Sigmoid colon (tissue), 7 donors: Measurements from ENCODE around the gene MAST2. TPM values are rescaled to one million over a fixed set of nuclear protein-coding genes. Genes with fewer than 3 reads are reported as not detected.
"Not testable (repeated sequence)": the region's sequence is repeated elsewhere in the genome, so short reads cannot be mapped to it uniquely, and the experiment has no call there.

Source experiments
- DNase-seq: peaks from one replicate; pipeline ENCODE4 v3.0.0-alpha.2; 2019
- H3K27ac ChIP-seq, 4 donors: fragments of 200-600 bp; sonication (generic); one replicate each; pipeline ENCODE4 v1.5.1; 2016 to 2019; ENCODE audit warnings: mild to moderate bottlenecking in 1 of 4
- H3K27me3 ChIP-seq, 3 donors: fragments of 200-600 bp; sonication (generic); one replicate each; pipeline ENCODE4 v1.5.1; 2019; ENCODE audit warnings: mild to moderate bottlenecking in 1 of 3
- H3K36me3 ChIP-seq, 4 donors: fragments of 200-600 bp; sonication (generic); one replicate each; pipeline ENCODE4 v1.5.1; 2016 to 2019
- H3K4me1 ChIP-seq, 4 donors: fragments of 200-600 bp; sonication (generic); one replicate each; pipeline ENCODE4 v1.5.1; 2017 to 2019
- H3K4me3 ChIP-seq, 4 donors: fragments of 200-600 bp; sonication (generic); one replicate each; pipeline ENCODE4 v1.5.1; 2017 to 2019; ENCODE audit warnings: mild to moderate bottlenecking in 2 of 4, moderate library complexity in 1 of 4
- H3K9me3 ChIP-seq, 4 donors: fragments of 200-600 bp in 3 of 4; sonication (generic) in 3 of 4; one replicate each; pipeline versions ENCODE4 v1.5.1 to v1.6.1; 2013 to 2019
- CTCF ChIP-seq, 4 experiments: fragments of 450-650 bp in 3 of 4; fragments of 200-600 bp in 1 of 4; IDR thresholded peaks; one replicate each; pipeline ENCODE4 v1.5.1; 2016 to 2019; ENCODE audit warnings: antibody characterized with exemption in 4 of 4, mild to moderate bottlenecking in 3 of 4, moderate library complexity in 2 of 4
- EP300 ChIP-seq, 4 donors: sonication (generic); formaldehyde crosslinking; IDR thresholded peaks; one replicate each; pipeline ENCODE4 v1.6.1; 2017; ENCODE audit warnings: antibody characterized with exemption in 4 of 4
- POLR2A ChIP-seq, 2 donors: fragments of 450-650 bp; IDR thresholded peaks; one replicate each; pipeline ENCODE4 v1.6.1; 2016; ENCODE audit warnings: antibody characterized with exemption in 2 of 2, mild to moderate bottlenecking in 2 of 2, moderate library complexity in 2 of 2
- POLR2AphosphoS5 ChIP-seq, 4 donors: sonication (generic); formaldehyde crosslinking; IDR thresholded peaks; one replicate each; pipeline ENCODE4 v1.6.1; 2017; ENCODE audit warnings: antibody characterized with exemption in 4 of 4
- WGBS, 2 donors: extraction: QIAGEN DNeasy Blood & Tissue Kit; methylation state at CpG; one replicate each; pipeline ENCODE4 v1.1.7; 2013; 5-methylcytosine and 5-hydroxymethylcytosine counted together
- intact Hi-C: fragments of 100-400 bp; cut with DNase I; formaldehyde crosslinking; loops from one replicate; pipeline ENCODE4 v1.15.1; 2023
- polyA plus RNA-seq, 3 donors: library from polyadenylated mRNA; stranded (reverse); fragments of 200-250 nt; gene quantifications; one replicate each; pipeline ENCODE4 v1.2.3, GENCODE V29; 2013
- total RNA-seq, 4 donors: library from RNA; depleted of rRNA; stranded (reverse); fragments of >200 nt; gene quantifications; one replicate each; pipeline ENCODE4 v1.1.0, GENCODE V29; 2016
- donor health status: healthy with polysubstance abuse.
- donor health status: Bipolar disorder and iron deficiency.
- donor health status: healthy.

MAST2 gene
- total and polyA plus RNA-seq, 7 donors: 19.3 to 54.0 (median 32.0) TPM

- Histone ChIP-seq H3K9me3 (no peaks in the 10 kb centered on the region), H3K27me3 (no peaks in the 10 kb centered on the region), H3K4me1 (no peaks in the 10 kb centered on the region), H3K4me3 (no peak overlapping the region), H3K27ac (no peak overlapping the region), H3K36me3 (peaks cover 0 to 22% (median 8%) of the 10 kb centered on the region in 4 donors)
- intact Hi-C loops: no loop called here
- DNase-seq: no peak
- TF ChIP-seq EP300 (IDR thresholded peaks at IDR 0.05): no peak
- TF ChIP-seq CTCF (IDR thresholded peaks at IDR 0.05): no peak
- TF ChIP-seq POLR2AphosphoS5 (IDR thresholded peaks at IDR 0.05): no peak
- no peak for TF ChIP-seq POLR2A (IDR thresholded peaks at IDR 0.05)
- 88 to 92% methylated on average over 2 of the region's 2 CpGs for WGBS, 2 donors
Measured at GRCh38 chr1:45827256-45827655, 23.8 kb downstream of the MAST2 start.

GRCh38 chr1:45828841-45829240, 25.4 kb downstream of the MAST2 start:
- no peak for TF ChIP-seq EP300 (IDR thresholded peaks at IDR 0.05)
- no peak for TF ChIP-seq POLR2AphosphoS5 (IDR thresholded peaks at IDR 0.05)
- TF ChIP-seq CTCF (IDR thresholded peaks at IDR 0.05): no peak
- no peak for TF ChIP-seq POLR2A (IDR thresholded peaks at IDR 0.05)
- Histone ChIP-seq H3K36me3 (peaks cover 0 to 27% (median 11%) of the 10 kb centered on the region in 4 donors), H3K4me3 (no peak overlapping the region), H3K4me1 (no peaks in the 10 kb centered on the region), H3K27me3 (no peaks in the 10 kb centered on the region), H3K9me3 (no peaks in the 10 kb centered on the region), H3K27ac (no peak overlapping the region)
- WGBS, 2 donors: 96 to 100% methylated on average over 1 of the region's 1 CpG
- no peak for DNase-seq
- intact Hi-C loops: no loop called here

GRCh38 chr1:45833361-45833760, 29.9 kb downstream of the MAST2 start:
- no peaks in the 10 kb centered on the region for H3K9me3 ChIP-seq
- no peaks in the 10 kb centered on the region for H3K4me1 ChIP-seq
- no peak for TF ChIP-seq CTCF (IDR thresholded peaks at IDR 0.05)
- TF ChIP-seq EP300 (IDR thresholded peaks at IDR 0.05): no peak
- no peak for TF ChIP-seq POLR2A (IDR thresholded peaks at IDR 0.05)
- no peak for TF ChIP-seq POLR2AphosphoS5 (IDR thresholded peaks at IDR 0.05)
- DNase-seq: no peak
- H3K36me3 ChIP-seq: peaks cover 0 to 20% (median 5%) of the 10 kb centered on the region in 4 donors
- H3K27me3 ChIP-seq: no peaks in the 10 kb centered on the region
- 90 to 93% methylated on average over 2 of the region's 2 CpGs for WGBS, 2 donors
- no peak overlapping the region for H3K27ac ChIP-seq
- no peak overlapping the region for H3K4me3 ChIP-seq
- intact Hi-C loops: no loop called here

- peaks cover 0 to 15% (median 5%) of the 10 kb centered on the region in 4 donors for H3K36me3 ChIP-seq
- 70 to 93% methylated on average over 1 of the region's 1 CpG for WGBS, 2 donors
- no peaks in the 10 kb centered on the region for H3K4me1 ChIP-seq
- H3K9me3 ChIP-seq: no peaks in the 10 kb centered on the region
- no peak for DNase-seq
- H3K27ac ChIP-seq: no peak overlapping the region
- intact Hi-C loops: no loop called here
- TF ChIP-seq POLR2A (IDR thresholded peaks at IDR 0.05) (no peak), CTCF (IDR thresholded peaks at IDR 0.05) (no peak), EP300 (IDR thresholded peaks at IDR 0.05) (no peak), POLR2AphosphoS5 (IDR thresholded peaks at IDR 0.05) (no peak)
- no peak overlapping the region for H3K4me3 ChIP-seq
- no peaks in the 10 kb centered on the region for H3K27me3 ChIP-seq
Measured at GRCh38 chr1:45834689-45835088, 31.3 kb downstream of the MAST2 start.

DNA sequence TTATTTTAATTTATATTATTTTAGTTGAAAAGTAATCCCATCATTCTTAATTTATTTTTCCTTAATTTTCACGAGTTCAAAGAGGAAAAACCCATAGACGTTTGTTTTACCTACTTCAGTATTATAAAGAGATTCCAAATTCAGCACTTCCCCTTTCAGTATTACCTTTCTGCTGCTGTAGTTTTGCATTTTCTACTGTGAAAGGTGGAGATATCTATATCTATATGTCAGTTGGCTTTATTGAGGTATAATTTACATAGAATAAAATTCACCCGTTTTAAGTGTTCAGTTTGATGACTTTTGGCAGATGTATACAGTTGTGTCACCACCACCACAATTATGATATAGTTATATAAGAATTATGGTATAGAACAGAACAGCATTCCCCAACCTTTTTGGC, 33.0 kb downstream of the MAST2 start:
- no peak for DNase-seq
- Histone ChIP-seq H3K36me3 (peaks cover 0 to 6% (median 3%) of the 10 kb centered on the region in 4 donors), H3K4me1 (peaks cover 0 to 12% (median 6%) of the 10 kb centered on the region in 4 donors), H3K27ac (no peak overlapping the region), H3K4me3 (no peak overlapping the region), H3K9me3 (no peaks in the 10 kb centered on the region), H3K27me3 (no peaks in the 10 kb centered on the region)
- WGBS, 2 donors: 28 to 59% methylated on average over 3 of the region's 3 CpGs
- intact Hi-C loops: no loop called here
- TF ChIP-seq POLR2AphosphoS5 (IDR thresholded peaks at IDR 0.05) (no peak), CTCF (IDR thresholded peaks at IDR 0.05) (no peak), POLR2A (IDR thresholded peaks at IDR 0.05) (no peak), EP300 (IDR thresholded peaks at IDR 0.05) (no peak)

- WGBS, 2 donors: 92 to 95% methylated on average over 7 of the region's 7 CpGs
- H3K4me3 ChIP-seq, intact Hi-C loops: not testable (repeated sequence)
Measured at GRCh38 chr1:45836861-45837260, 33.4 kb downstream of the MAST2 start.

DNA sequence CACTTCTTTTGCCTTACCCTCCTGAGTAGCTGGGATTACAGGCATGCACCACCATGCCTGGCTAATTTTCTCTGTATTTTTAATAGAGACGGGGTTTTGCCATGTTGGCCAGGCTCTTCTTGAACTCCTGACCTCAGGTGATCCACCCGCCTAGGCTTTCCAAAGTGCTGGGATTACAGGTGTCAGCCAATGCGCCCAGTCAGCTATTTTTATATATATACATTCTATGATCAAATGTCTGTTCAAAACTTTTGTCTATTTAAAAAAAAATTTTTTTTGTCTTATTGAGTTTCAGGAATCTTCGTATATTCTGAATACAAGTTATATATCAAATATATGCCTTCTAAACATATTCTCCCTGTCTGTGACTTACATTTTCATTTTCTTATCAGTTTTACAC, 34.9 kb downstream of the MAST2 start:
- 94 to 96% methylated on average over 4 of the region's 4 CpGs for WGBS, 2 donors
- DNase-seq, intact Hi-C loops, H3K27ac ChIP-seq, H3K36me3 ChIP-seq, H3K4me3 ChIP-seq, H3K27me3 ChIP-seq, H3K9me3 ChIP-seq: not testable (repeated sequence)
- peaks cover 0 to 14% (median 6%) of the 10 kb centered on the region in 4 donors for H3K4me1 ChIP-seq

More at GRCh38 chr1:45836861-45837260, 33.4 kb downstream of the MAST2 start:
- H3K4me1 ChIP-seq: peaks cover 0 to 12% (median 6%) of the 10 kb centered on the region in 4 donors
- not testable (repeated sequence) for H3K9me3 ChIP-seq, H3K36me3 ChIP-seq, DNase-seq, H3K27ac ChIP-seq, H3K27me3 ChIP-seq
